K562 (cell line): ENCODE measurements around the gene RAB14. TPM values are rescaled to one million over a fixed set of nuclear protein-coding genes. Genes with fewer than 3 reads are reported as not detected.
A peak's percentile ranks its signal among the peaks of the same experiment; 100 is the strongest.

Source experiments
- ATAC-seq: fragments of 200-7000 bp; cut with Tn5 transposase; 3 replicates; pipeline ENCODE4 v1.9.1; 2020; ENCODE audit warnings: moderate library complexity
- BruUV-seq: library from RNA; stranded (reverse); fragments of 400-500 nt; replicated peaks from 2 replicates; lab custom pipeline; 2021; lab: Mats Ljungman, UMichigan
- CTCF ChIA-PET: fragments of 300-600 bp; formaldehyde crosslinking; extraction: SDS; loops from one replicate; lab custom pipeline; 2021; ENCODE audit warnings: low intra/inter-chr PET ratio; lab: Yijun Ruan, JAX
- POLR2A ChIA-PET: fragments of 300-600, 350-650 bp; sonication (Branson Sonifier 250); formaldehyde crosslinking; extraction: SDS; loops from one replicate; lab custom pipeline; 2021; ENCODE audit warnings: antibody characterized with exemption, inconsistent platforms; lab: Yijun Ruan, JAX
- DNase-seq, 4 experiments: peaks; one replicate each; pipeline versions ENCODE4 v3.0.0 to v3.0.0-alpha.2; 2011 to 2018; ENCODE audit warnings: low spot score in 3 of 4, mixed read lengths in 3 of 4; ENCODE audit errors: extremely low read depth in 1 of 4
- FAIRE-seq: peaks from 2 replicates; lab custom pipeline; 2011; peaks lifted over from hg19 to GRCh38; lab: Jason Lieb, UNC
- H2AFZ ChIP-seq: 2 replicates; pipeline ENCODE4 v1.6.0; 2011; ENCODE audit warnings: low read depth, low read length, control low read depth, inconsistent platforms
- H3K27ac ChIP-seq: fragments of 200-600 bp; 3 replicates; pipeline ENCODE4 v1.8.0; 2011; ENCODE audit warnings: low read depth, mild to moderate bottlenecking, control low read depth, inconsistent platforms, low read length, moderate library complexity, mixed read lengths; ENCODE audit errors: extremely low read depth
- H3K27me3 ChIP-seq, 2 experiments: fragments of 300-600 bp in 1 of 2; 2 replicates in 1 of 2; 3 replicates in 1 of 2; pipeline versions ENCODE4 v1.6.0 to v1.8.0; 2011; ENCODE audit warnings: inconsistent platforms in 2 of 2, low read length in 2 of 2, mild to moderate bottlenecking in 1 of 2, mixed read lengths in 1 of 2, moderate library complexity in 1 of 2; ENCODE audit not compliant: control insufficient read depth in 2 of 2, insufficient read depth in 2 of 2
- H3K36me3 ChIP-seq: fragments of 300-600 bp; 3 replicates; pipeline ENCODE4 v1.8.0; 2011; ENCODE audit warnings: mild to moderate bottlenecking, low read length, inconsistent platforms; ENCODE audit not compliant: control insufficient read depth, insufficient read depth
- H3K4me1 ChIP-seq, 2 experiments: fragments of 200-600 bp in 1 of 2; replicated peaks in 1 of 2; 2 replicates in 1 of 2; 3 replicates in 1 of 2; pipeline versions ENCODE4 v1.5.1 to v1.8.0; 2011; ENCODE audit warnings: inconsistent platforms in 2 of 2, low read length in 2 of 2, mild to moderate bottlenecking in 1 of 2, mixed read lengths in 1 of 2, moderate library complexity in 1 of 2; ENCODE audit not compliant: control insufficient read depth in 2 of 2, insufficient read depth in 2 of 2
- H3K4me2 ChIP-seq: 2 replicates; pipeline ENCODE4 v1.6.1; 2011; ENCODE audit warnings: low read length, control low read depth, inconsistent platforms, mixed read lengths; ENCODE audit not compliant: insufficient read depth
- H3K4me3 ChIP-seq: fragments of 200-600 bp; sonication (generic), shearing (Covaris generic); 2 replicates; pipeline ENCODE4 v1.5.1; 2016; ENCODE audit warnings: control low read depth, inconsistent platforms
- H3K79me2 ChIP-seq: fragments of 200-600 bp; 3 replicates; pipeline ENCODE4 v1.8.0; 2011; ENCODE audit warnings: low read length, inconsistent platforms; ENCODE audit not compliant: control insufficient read depth, insufficient read depth
- H3K9ac ChIP-seq, 2 experiments: 2 replicates each; pipeline versions ENCODE4 v1.6.0 to v1.6.1; 2011; ENCODE audit warnings: low read depth in 2 of 2, low read length in 2 of 2, control low read depth in 1 of 2, inconsistent platforms in 1 of 2, mild to moderate bottlenecking in 1 of 2, mixed read lengths in 1 of 2; ENCODE audit not compliant: insufficient read depth in 1 of 2
- H3K9me1 ChIP-seq: one replicate; pipeline ENCODE4 v1.6.0; 2011; ENCODE audit warnings: inconsistent platforms, mild to moderate bottlenecking, low read length, moderate library complexity; ENCODE audit not compliant: control insufficient read depth, insufficient read depth
- H3K9me3 ChIP-seq: replicated peaks from 2 replicates; pipeline ENCODE4 v1.5.1; 2011; ENCODE audit warnings: low read depth, low read length, inconsistent platforms; ENCODE audit not compliant: control insufficient read depth, insufficient read depth
- H4K20me1 ChIP-seq: replicated peaks from 2 replicates; pipeline ENCODE4 v1.6.1; 2011; ENCODE audit warnings: low read length, inconsistent platforms, mixed read lengths; ENCODE audit not compliant: control insufficient read depth, insufficient read depth
- WGBS: fragments of 100-300 bp; shearing (Covaris generic); methylation state at CpG from one replicate; pipeline ENCODE4 v1.1.6; 2016; ENCODE audit warnings: low coverage, mixed read lengths; ENCODE audit not compliant: insufficient coverage; ENCODE audit errors: missing lambda C conversion rate; 5-methylcytosine and 5-hydroxymethylcytosine counted together
- in situ Hi-C: fragments of 300-500 bp; cut with MboI; formaldehyde crosslinking; loops from 4 replicates; pipeline ENCODE4 v1.15.0; 2018; ENCODE audit warnings: inconsistent platforms, mixed read lengths
- intact Hi-C: fragments of 100-400 bp; cut with micrococcal nuclease; formaldehyde crosslinking; loops from 2 replicates; pipeline ENCODE4 v1.14.2; 2022
- polyA plus RNA-seq, 8 experiments: library from polyadenylated mRNA; depleted of rRNA in 4 of 8; stranded (reverse) in 5 of 8; unstranded in 3 of 8; fragments of >200 nt; fragmentation: Nextera tagmentation in 2 of 8; fragmentation: Illumina TruSeq in 1 of 8; extraction: Ambion mirVana in 2 of 8; extraction: Trizol in 1 of 8; gene quantifications; 2 replicates each; pipeline versions ENCODE4 v1.2.1 to v1.2.3, GENCODE V29; 2011 to 2014; ENCODE audit warnings: inconsistent platforms in 1 of 8, missing spikeins in 1 of 8
- total RNA-seq, 7 experiments: library from RNA; depleted of rRNA in 6 of 7; stranded (reverse); fragments of >200 nt in 6 of 7; fragmentation: Illumina TruSeq in 2 of 7; extraction: Trizol in 2 of 7; gene quantifications; 2 replicates each; pipeline versions ENCODE4 v1.2.1 to v1.2.3, GENCODE V29; 2011 to 2021; ENCODE audit warnings: low replicate concordance in 1 of 7
- TF ChIP-seq, protein P1 (sequence below), 2 experiments: fragments of 450-650 bp in 1 of 2; IDR thresholded peaks; 2 replicates each; pipeline ENCODE4 v1.6.1; 2011 to 2017; ENCODE audit warnings: low read depth in 2 of 2, antibody characterized with exemption in 1 of 2, borderline replicate concordance in 1 of 2, low read length in 1 of 2, mild to moderate bottlenecking in 1 of 2, mixed read lengths in 1 of 2; ENCODE audit not compliant: control insufficient read depth in 1 of 2

Gene RAB14
- total and polyA plus RNA-seq, 9 of the 15 experiments (the other 6 are each of a cell fraction or from before 2014, with no cell fraction given) = 10.3 to 41.8 (median 20.9) TPM

DNA sequence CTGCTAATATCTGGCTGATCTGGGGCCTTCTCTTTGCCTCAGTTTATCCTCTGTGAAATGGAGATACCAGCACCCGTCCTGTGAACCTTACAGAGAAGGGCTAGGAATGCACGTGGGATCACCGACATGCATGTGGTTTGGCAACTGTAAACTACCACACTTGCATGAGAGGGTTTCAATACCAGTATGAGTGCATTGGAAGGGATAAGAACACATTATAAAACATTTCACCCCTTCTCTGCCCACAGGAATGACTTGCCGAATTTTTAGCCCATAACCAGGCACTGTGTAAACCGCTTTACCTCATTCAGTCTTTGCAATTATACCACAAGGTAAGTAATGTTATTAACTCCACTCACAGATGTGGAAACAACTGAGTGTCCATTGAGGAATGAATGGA lies 8.9 kb upstream of the RAB14 start:
- in situ Hi-C loops = no loop called here
- TF ChIP-seq, protein P1, sequence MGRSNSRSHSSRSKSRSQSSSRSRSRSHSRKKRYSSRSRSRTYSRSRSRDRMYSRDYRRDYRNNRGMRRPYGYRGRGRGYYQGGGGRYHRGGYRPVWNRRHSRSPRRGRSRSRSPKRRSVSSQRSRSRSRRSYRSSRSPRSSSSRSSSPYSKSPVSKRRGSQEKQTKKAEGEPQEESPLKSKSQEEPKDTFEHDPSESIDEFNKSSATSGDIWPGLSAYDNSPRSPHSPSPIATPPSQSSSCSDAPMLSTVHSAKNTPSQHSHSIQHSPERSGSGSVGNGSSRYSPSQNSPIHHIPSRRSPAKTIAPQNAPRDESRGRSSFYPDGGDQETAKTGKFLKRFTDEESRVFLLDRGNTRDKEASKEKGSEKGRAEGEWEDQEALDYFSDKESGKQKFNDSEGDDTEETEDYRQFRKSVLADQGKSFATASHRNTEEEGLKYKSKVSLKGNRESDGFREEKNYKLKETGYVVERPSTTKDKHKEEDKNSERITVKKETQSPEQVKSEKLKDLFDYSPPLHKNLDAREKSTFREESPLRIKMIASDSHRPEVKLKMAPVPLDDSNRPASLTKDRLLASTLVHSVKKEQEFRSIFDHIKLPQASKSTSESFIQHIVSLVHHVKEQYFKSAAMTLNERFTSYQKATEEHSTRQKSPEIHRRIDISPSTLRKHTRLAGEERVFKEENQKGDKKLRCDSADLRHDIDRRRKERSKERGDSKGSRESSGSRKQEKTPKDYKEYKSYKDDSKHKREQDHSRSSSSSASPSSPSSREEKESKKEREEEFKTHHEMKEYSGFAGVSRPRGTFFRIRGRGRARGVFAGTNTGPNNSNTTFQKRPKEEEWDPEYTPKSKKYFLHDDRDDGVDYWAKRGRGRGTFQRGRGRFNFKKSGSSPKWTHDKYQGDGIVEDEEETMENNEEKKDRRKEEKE (IDR thresholded peaks at IDR 0.05; ENCODE audit: borderline replicate concordance in 1 of 2, control insufficient read depth in 1 of 2, low read depth in 2 of 2, low read length in 1 of 2) = no peak

More for the DNA sequence above, 8.9 kb upstream of the RAB14 start:
- POLR2A ChIA-PET = interaction anchor here (0.7 to 0.8 kb wide), 2 partner anchors 71 to 174 kb away, joined by 3 read pairs; no protein-coding TSS in a partner anchor
- no peak overlapping the region for H3K4me3 ChIP-seq
- peaks cover 0 to 4% of the 10 kb centered on the region in 2 experiments; a peak in 2 of 5 replicates for H3K4me1 ChIP-seq
- H3K36me3 ChIP-seq = no peaks in the 10 kb centered on the region
- BruUV-seq = no TSS peak
- H3K27me3 ChIP-seq = no peaks in the 10 kb centered on the region
- no peaks in the 10 kb centered on the region for H4K20me1 ChIP-seq
- no peaks in the 10 kb centered on the region for H3K9me1 ChIP-seq
- no peak overlapping the region for H3K27ac ChIP-seq
- intact Hi-C loops = loop anchor here (10.0 kb wide), 1 partner anchor 324 kb away; no protein-coding TSS in a partner anchor
- ATAC-seq (no peak), FAIRE-seq (no peak), DNase-seq (no peak)
- 56% methylated on average over 5 of the region's 5 CpGs for WGBS
- CTCF ChIA-PET = no interaction called here
- H3K9ac ChIP-seq = no peak overlapping the region
- no peak overlapping the region for H3K4me2 ChIP-seq
- H3K9me3 ChIP-seq = no peaks in the 10 kb centered on the region
- H2AFZ ChIP-seq = 0 out of 2 replicates have a peak overlapping the region, but pooled peaks have one; percentile 35
- H3K79me2 ChIP-seq = no peaks in the 10 kb centered on the region
